Transverse colon (tissue), 4 donors: Measurements from ENCODE around the gene MROH2A.

ENCODE experiments used
- CTCF ChIP-seq, 5 experiments: fragments of 200-600 bp in 3 of 5; fragments of 450-650 bp in 2 of 5; sonication (generic) in 3 of 5; IDR thresholded peaks; 1 replicate in 2 of 5; 2 replicates in 3 of 5; pipeline ENCODE4 v1.5.1; 2016 to 2017; ENCODE audit warnings: antibody characterized with exemption in 5 of 5, inconsistent platforms in 3 of 5, mild to moderate bottlenecking in 2 of 5, moderate library complexity in 1 of 5
- EP300 ChIP-seq: sonication (generic); formaldehyde crosslinking; IDR thresholded peaks from one replicate; pipeline ENCODE4 v1.6.1; 2017; ENCODE audit warnings: antibody characterized with exemption, low read depth
- POLR2AphosphoS5 ChIP-seq, 3 donors: sonication (generic); formaldehyde crosslinking; IDR thresholded peaks; one replicate each; pipeline ENCODE4 v1.6.1; 2016; ENCODE audit warnings: antibody characterized with exemption in 3 of 3

- TF ChIP-seq CTCF (IDR thresholded peaks at IDR 0.05) (no peak), POLR2AphosphoS5 (IDR thresholded peaks at IDR 0.05) (no peak), EP300 (no peak)
These were observed 21.6 kb upstream of the MROH2A start for GRCh38 chr2:233756429-233757081.
